H1 (cell line): Measurements from ENCODE around the gene C20orf144.

ENCODE experiments used
- SP1 ChIP-seq: IDR thresholded peaks from 2 replicates; pipeline ENCODE4 v1.6.1; 2011; ENCODE audit warnings: low read depth, low read length
- TF ChIP-seq, protein P1 (sequence below), 3 experiments: IDR thresholded peaks; 1 replicate in 2 of 3; 2 replicates in 1 of 3; pipeline versions ENCODE4 v1.5.1 to v1.6.1; 2011; ENCODE audit warnings: low read length in 3 of 3, mild to moderate bottlenecking in 3 of 3, inconsistent platforms in 2 of 3, low read depth in 1 of 3, moderate library complexity in 1 of 3; ENCODE audit not compliant: insufficient read depth in 1 of 3; ENCODE audit errors: control extremely low read depth in 1 of 3

DNA sequence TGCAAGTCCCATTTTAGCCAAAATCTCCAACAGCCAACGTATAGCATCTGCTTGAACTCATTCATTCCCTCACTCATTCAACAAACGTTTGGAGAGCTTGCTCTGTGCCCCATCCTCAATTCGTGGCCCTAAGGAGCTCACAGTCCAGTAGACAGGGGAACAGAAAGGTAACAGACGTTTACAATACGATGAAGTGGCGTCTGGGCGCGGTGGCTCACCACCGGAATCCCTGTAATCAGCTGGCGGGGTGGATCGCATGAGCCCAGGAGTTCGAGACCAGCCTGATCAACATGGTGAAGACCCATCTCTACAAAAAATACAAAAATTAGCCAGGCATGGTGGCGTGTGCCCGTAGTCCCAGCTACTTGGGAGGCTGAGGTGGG lies 24.8 kb downstream of the C20orf144 start:
- TF ChIP-seq, protein P1, sequence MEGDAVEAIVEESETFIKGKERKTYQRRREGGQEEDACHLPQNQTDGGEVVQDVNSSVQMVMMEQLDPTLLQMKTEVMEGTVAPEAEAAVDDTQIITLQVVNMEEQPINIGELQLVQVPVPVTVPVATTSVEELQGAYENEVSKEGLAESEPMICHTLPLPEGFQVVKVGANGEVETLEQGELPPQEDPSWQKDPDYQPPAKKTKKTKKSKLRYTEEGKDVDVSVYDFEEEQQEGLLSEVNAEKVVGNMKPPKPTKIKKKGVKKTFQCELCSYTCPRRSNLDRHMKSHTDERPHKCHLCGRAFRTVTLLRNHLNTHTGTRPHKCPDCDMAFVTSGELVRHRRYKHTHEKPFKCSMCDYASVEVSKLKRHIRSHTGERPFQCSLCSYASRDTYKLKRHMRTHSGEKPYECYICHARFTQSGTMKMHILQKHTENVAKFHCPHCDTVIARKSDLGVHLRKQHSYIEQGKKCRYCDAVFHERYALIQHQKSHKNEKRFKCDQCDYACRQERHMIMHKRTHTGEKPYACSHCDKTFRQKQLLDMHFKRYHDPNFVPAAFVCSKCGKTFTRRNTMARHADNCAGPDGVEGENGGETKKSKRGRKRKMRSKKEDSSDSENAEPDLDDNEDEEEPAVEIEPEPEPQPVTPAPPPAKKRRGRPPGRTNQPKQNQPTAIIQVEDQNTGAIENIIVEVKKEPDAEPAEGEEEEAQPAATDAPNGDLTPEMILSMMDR (IDR thresholded peaks at IDR 0.05; ENCODE audit: control extremely low read depth in 1 of 3, insufficient read depth in 1 of 3, low read depth in 1 of 3, low read length in 3 of 3) = no peak
- no peak for TF ChIP-seq SP1
